Central memory CD4-positive, alpha-beta T cell (primary cell): Measurements from ENCODE around the gene PUDP.
"Not testable (repeated sequence)": the region's sequence is repeated elsewhere in the genome, so short reads cannot be mapped to it uniquely, and the experiment has no call there.

ENCODE experiments used
- DNase-seq: peaks from one replicate; pipeline ENCODE4 v3.0.0; 2022
- total RNA-seq, 3 experiments: gene quantifications; one replicate each; lab custom pipeline; 2026; lab: John Stamatoyannopoulos, UW

The PUDP gene
- 2.7 to 16.0 (median 7.9) reads per million in 3 experiments for total RNA-seq

DNA sequence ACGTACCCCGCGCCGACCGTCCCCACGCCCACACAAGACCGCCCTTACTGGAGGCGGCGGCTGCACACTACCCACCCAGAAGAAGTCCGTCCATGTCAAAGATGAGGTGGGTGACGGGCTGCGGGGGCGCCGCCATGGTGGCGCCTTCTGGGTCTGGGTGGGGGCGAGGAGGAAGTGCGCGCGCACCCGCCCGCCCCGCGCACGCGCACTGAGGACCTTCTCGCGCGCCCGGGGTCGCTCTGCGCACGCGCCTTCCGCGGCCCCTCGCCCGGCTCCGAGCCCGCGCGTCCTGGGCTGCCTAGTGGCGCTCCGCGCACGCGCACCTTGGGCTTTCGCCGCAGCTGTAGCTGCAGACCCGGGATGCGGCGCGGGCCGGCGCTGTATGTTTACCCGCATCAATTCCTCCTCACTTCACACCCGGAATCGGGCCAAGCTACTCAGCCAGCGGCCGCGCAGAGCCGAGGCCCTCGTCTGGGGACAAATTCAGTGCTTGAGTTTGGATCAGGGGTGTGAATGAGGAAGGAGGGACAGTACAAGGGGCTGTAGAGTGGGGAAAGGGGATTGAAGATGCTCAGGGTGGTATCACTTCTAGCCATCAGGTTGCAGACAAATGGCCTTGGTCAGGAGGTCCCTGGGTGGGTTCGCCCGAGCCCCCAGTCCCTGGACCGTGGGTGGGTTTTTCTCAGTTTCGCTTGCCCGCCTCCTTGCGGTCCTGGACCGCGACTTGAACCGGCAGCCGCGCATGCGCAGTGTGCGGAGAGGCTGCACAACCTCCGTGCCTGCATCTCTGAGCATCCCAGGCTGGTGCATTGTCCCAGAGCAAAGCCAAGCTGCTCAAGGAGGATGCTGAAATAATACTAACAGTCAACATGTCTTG is at the start of gene PUDP:
TSS of gene PUDP (minus strand) at position 176 of the 877 bp plus-strand sequence. CDS start at position 136, 40 bp downstream.
- DNase-seq: peak; percentile 93

DNA sequence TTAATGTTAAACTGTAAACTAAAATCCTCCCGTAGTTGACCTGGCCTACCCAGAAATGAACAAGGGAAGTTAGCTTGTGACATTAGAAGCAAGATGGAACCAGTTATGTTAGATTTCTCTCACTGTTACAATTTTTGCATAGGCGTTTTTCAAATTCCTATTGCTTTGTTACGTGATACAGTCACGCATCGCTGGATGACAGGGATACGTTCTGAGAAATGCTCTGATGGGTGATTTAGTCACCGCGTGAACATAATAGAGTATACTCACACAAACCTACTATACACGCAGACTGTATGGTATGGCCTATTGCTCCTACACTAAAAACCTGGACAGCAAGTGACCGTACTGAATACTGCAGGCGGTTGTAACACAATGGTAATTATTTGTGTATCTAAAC is 46.7 kb upstream of the PUDP start:
- no peak for DNase-seq

DNA sequence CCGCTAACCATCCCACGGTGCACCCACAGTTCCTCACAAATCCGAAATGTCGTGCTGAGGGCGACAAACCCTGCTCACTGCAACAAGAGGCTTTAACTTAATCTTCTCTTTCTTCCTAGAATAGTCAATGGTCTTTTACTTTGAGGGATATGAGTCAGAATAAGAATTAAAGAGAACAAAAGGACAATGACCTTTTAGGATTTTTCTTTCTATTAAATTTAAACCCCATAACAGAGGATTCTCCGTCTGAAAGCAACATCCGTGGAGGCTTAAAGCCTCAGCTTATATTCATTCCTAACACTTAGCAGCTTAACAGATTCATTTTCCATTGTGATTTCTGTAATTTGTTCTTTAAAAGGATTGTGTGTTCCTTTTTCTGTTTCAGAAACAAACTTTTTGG is 44.9 kb upstream of the PUDP start:
- DNase-seq: no peak

DNA sequence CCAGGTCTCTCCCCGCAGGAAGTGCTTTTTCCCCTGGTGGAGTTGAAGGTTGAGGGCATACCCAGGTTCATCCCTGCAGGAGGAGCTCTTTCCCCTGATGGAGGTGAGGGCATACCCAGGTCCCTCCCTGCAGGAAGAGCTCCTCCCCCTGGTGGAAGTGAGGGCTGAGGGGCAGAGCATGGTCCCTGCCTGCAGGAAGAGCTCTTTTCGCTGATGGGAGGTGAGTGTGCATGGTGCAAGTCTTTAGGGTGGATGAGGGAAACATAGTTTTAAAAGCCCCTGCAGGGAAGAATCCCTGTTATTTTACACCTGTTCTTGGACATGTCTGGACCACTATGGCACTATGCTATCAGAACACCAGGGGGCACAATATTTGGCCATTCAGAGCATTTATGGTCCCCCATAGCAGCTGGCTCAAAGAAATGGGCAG is 43.7 kb upstream of the PUDP start:
- no peak for DNase-seq

DNA sequence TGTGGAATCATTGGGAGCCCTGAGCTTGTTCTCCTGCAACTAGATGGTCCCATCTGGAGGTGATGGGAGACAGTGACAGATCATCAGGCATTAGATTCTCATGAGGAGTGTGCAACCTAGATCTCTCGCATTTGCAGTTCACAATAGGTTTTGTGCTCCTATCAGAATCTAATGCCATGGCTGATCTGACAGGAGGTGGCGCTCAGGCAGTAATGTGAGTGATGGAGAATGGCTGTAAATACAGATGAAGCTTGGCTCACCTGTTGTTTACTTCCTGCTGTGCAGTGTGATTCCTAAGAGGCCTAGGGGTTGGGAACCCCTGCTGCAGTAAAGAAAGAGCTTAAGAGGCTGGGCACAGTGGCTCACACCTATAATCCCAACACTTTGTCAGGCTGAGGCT is 42.2 kb upstream of the PUDP start:
- DNase-seq: no peak

DNA sequence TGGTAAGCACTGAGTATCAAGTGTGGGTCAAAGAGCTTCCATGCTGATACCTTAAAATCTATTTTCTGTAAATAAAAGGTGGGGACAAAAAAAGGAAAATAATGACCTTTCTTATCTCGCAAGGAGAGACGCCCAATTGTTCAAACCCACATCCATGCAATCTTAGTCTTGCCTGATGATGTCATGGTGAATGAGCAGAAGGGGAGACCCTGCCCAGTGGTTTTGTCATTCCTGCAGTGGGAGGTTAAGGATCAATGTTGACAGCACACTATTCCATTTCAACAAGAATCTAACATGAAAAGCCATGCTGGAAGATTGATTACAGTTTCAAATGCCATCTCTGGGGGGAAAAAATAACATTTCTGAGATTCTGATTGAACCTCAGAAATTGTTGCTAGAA is 40.7 kb upstream of the PUDP start:
- DNase-seq: no peak

DNA sequence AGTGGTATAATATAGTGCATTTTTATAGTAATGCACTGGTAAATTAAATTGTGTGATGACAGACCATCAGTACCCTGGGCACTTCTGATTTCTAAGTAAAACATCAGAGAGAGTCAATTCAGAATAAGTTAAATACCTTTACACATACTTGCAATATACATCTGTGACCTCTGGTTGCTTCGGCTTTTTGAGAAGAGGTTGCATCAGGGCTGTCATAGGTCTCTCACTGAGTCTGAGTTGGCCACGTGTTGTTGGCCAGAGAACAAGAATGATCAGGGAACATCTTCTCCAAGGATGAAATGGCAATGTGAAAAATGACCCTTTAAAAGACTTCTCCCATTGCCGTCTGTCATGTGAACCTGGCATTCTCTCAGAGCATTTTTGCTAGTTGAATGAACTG is 36.9 kb upstream of the PUDP start:
- DNase-seq: no peak

DNA sequence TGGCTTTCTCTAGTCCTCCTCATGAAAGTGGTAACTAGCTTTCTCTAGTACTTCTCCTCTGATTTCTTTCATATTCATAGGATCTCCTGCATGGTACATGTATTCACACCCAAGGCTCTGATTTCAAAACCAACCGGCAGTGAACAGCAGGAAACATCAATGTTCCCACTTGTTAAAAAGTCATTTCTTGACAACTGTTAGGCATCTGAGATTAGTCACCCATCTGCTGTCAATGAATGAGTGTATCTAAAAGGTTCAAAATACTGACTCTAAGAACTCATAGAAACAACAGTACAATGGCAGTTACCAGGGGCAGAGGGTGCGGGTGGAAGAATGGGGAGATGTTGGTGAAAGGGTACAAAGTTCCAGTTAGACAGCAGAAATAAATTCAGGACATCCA is 31.5 kb upstream of the PUDP start:
- no peak for DNase-seq

DNA sequence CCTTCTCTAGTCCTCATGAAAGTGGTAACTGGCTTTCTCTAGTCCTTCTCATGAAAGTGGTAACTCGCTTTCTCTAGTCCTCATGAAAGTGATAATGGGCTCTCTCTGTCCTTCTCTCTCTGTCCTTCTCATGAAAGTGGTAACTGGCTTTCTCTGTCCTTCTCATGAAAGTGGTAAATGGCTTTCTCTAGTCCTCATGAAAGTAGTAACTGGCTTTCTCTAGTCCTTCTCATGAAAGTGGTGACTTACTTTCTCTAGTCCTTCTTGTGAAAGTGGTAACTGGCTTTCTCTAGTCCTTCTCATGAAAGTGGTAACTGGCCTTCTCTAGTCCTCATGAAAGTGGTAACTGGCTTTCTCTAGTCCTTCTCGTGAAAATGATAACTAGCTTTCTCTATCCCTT is 30.9 kb upstream of the PUDP start:
- not testable (repeated sequence) for DNase-seq

DNA sequence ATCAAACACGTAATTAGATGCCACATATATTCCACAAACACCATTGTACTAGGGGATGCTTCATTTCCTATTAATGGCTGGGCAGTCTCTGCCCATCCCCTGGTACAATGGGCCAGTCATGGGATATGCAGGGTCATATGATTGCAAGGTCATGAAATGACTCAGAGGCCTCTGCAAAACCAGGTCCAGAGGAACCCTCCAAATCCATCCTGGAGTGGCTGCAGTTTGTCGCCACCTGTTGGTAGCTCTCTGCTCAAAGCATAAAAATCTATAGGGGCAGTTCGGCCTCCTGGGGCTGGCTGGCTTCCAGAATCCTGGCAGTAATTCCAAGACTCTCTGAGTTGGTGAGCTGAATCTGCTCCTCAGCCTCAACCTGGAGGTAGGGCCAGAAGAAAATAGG is 22.9 kb upstream of the PUDP start:
- DNase-seq: no peak

DNA sequence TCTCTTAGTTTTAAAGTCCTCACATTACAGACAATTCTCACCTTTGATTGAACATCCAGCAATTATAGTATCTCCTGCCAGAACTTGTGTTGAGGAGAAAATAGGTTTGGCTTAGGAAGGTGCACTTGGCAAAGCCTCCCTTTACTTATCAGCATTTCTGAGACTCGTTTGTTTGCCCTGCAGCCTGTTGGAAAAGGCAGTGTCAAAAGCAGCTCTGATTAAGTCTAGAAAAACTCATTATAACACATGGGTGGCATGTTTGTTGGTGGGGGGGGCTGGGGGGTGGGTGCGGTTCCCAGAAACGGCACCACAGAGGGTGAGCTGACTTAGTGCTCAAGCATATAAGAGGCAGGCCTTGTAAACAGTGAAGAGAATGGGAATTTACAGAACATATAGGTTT is 21.7 kb upstream of the PUDP start:
- DNase-seq: no peak

DNA sequence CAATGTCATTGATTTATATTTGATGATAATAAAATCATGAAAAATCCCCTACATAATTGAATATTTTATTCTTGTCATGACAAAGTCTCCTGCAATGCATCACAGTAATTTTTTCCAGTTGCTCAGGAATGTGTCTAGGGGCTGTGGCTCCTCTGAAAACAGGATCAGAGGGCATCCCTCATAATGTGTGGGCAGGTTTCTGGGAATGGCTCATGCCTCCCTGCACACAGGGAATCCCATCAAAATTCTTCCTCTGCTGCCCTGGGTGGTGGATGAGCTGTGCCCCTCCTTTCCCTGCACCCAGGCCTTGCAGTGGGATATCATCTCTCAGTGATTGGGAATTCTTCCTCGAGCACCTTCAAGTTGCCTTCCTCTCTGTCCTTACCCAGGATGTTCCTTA is 20.4 kb upstream of the PUDP start:
- DNase-seq: no peak

DNA sequence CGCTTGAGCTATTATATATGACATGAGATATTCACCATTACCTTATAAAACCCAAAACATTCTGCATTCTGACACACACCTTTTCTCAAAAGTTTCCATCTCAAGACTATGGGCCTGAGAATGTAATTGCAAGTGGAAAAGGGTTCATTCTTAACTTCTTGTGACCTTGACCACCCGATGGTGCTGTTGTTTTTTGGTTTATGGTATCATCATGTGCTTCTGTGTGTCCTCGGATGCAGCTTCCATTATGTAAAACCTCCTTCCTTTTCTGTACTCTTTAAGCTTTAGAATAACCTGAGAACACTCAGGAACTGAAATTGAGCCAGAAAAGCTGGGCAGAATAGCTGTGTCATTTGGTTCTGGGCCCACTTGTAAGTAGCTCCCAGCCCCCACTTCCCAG is 16.2 kb upstream of the PUDP start:
- no peak for DNase-seq

DNA sequence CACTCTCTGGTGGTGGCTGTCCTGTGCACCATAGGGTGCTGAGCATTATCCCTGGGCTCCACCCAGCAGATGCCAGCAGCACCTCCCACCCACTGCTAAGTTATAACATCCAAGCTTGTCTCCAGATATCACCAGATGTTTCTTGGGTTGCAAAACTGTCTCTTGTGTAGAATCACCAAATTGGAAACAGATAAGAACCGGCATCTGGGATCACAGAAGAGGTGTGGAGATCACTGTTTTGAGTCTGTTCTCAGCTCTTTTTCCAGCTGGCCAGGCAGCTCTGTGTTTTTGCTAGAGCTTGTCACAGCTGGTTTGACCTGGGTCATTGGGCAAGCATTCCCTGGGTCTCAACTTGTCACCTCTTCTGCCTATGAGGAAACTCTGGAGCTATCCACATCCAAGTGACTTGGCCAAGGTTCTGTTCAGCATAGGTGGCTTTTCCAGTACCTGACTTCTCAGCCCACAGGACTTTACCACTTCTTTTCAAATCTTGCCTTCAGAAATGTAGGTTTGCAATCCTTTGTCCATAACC is 15.3 kb upstream of the PUDP start:
- DNase-seq: no peak

DNA sequence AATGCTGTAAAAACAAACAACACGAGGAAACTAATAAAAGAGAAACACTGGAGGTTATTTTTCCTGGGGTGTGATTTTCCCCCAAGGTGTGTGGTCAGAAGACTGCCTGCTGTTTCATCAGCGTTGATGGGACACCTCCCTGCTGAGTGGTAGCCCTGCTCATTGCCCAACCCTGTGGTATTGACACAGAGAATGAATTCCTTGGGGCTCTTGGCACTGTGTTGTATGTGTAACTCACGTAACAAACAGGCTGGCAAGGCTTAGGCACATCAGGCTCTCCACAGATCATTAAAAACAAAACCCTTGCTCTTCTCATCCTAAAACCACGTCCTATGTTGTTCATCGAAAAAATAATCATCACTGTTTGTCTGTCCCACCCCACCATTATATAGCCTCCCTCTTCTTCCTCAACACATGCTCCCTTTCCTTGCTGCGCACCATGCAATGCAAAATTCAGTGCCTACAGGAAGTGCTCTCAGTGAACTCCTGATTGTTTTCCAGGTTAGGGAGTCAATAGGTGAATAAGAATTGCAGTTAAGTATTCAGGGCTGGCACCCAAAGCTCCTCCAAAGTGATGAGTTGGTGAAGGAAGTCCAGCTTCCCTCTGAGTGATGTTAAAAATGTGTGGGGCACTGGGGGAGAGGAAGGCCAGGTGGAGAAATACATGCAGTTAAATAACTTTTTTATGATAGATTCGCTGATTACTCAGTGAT is 11.4 kb upstream of the PUDP start:
- DNase-seq: no peak

DNA sequence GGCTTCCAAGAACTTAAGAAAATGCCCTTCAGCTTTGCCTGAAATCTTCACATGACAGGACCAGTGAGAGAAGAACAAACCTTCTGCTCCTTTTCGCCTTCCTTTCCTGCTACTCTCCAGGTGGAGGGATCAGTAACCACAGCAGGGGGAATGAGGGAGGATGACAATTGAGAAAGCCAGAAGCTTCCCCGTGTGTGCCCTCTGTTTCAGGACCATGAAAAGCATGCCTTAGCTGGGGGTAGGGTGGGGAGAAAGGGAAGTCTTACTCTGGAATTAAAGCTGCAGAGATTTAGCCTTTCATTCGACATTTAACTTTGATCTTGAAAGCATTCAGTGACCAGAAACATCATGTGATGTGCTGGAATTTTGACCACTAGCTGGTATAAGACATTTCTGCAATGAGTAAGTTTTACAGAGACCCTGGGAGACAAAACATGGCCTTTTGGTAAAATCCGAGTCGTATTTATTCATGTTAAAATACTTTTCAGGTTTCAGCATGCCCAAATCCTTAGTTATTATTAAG is 10.6 kb upstream of the PUDP start:
- DNase-seq: no peak

DNA sequence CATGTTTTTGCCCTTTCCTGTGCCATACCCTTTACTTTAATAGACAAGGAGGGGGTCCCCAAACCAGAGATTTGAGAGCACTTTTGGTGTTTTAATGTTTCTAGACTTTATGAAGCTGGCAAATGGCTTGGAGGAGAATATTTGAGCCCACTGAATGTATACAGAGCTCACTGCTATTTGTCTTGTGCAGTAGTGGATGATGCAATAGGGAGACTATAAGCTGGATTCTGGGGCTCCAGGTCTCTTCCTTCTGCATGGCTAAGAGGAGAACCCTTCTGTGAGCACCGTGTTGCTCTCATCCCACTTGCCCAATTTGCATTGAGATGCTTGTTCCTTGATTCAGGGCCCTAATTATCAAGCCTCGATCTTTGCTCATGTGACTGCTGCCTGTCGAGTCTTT is 8.9 kb upstream of the PUDP start:
- no peak for DNase-seq

DNA sequence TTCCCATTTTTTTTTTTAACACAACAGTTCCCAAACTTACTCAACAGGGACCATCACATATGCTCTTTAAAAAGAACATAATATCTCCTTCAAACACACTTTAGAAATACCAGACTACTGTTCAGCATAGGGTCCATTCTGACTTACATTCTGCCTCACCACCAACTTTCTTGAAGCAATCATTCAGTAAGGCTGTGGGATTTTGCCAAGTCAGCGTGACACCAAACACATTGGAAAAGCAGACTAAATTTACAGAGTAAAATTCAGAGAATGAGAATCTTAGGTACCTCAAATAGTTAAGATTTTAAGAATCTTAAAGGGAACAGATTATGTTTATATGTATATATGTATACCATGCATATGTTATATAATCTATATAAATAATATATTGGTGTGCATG is 7.2 kb upstream of the PUDP start:
- DNase-seq: no peak

DNA sequence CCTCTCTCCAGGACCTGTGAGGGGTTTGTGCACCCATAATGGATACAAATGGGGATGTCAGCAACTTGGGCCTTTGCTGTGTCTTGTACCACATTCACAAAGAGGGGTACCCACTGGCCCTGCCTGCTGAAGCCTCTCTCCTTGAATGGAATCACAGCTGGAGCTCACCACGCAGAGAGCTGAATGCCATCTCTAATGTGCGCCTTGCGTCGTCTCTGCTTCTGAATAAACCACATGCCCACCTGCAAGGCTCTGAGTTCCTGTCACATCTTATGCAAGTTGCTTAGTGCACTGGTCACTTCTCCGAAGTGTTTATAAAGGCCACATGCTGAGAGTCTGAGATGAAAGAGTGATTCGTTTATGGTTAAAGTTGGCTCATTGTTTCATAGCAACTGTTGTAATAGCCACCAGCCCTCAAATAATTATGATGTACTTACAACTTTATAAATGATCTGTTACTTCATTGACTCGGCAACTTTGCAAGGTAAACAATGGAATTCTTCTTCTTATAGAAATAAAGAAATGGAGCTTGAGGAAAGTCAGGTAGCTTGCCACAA is 6.2 kb upstream of the PUDP start:
- DNase-seq: no peak

DNA sequence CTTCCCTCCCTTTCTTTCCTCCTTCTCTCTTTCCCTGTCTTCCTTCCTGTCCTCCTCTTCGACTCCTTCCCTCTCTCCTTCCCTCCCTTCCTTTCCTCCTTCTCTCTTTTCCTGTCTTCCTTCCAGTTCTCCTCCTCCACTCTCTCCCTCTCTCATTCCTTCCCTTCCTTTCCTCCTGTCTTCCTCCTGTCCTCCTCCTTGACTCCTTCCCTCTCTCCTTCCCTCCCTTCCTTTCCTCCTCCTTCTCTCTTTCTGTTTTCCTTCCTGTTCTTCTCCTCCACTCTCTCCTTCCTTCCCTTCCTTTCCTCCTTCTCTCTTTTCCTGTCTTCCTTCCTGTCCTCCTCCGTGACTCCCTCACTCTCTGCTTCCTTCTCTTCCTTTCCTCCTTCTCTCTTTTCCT is 5.3 kb upstream of the PUDP start:
- DNase-seq: no peak

DNA sequence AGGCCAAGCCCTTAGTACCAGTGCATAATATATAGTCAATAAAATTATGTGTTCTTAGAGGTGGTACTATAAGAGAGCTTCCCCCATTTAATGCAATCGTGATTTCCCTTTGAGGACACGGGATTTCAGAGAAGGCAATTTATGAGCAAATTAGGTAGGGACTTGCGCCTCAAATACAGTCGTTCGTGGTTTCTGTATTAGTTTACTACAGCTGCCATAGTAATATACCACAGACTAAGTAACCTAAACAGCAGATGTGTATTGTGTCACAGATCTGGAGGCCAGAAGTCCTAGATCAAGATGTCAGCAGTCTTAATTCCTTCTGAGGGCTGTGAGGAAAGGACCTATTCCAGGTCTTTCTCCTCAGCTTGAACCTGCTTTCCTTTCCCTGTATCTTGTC is 1.5 kb upstream of the PUDP start:
- no peak for DNase-seq

DNA sequence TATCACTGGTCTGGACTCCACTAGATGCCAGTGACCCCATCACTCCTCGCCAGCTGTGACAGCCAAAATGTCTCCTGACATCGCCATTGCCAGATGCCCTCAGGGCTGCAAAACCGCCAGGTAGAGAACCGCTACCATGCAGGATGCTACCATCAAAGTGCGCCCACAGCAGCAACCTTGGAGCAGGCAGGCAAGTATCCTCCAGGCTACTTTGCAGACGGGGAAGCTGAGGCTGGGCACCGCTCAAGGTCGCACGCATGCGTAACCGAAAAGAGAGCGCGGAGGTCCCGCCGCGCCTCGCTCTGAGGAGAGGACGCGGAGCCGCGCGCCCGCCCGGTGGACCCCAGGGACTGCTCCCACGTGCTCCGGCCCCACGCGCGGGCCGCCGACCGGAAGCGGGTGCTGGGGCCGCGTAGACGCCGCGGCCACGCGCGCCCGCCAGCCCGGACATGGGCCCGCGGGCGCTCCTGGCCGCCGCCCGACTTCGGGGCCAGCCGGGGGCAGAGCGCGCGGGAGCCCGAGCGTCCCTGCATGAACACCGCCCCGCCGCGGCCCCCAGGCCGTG is 458 bp downstream of the PUDP start, which contains the start of gene STS:
TSS of gene STS (plus strand) at position 300 of the 565 bp plus-strand sequence. CDS start 105,488 bp downstream, outside the sequence.
- no peak for DNase-seq
